Activated CD8-positive, alpha-beta memory T cell treated with anti-CD3 and anti-CD28 coated beads, Interleukin-2, amount 50 U/mL, for 48 hours (primary cell): ENCODE results near the gene OSM.
"Not testable (repeated sequence)": the region's sequence is repeated elsewhere in the genome, so short reads cannot be mapped to it uniquely, and the experiment has no call there.

Experiments
- DNase-seq: peaks from one replicate; pipeline ENCODE4 v3.0.0-alpha.2; 2020

The OSM gene

GRCh38 chr22:30222321-30222720 is 44.3 kb downstream of the OSM start:
- no peak for DNase-seq

DNA sequence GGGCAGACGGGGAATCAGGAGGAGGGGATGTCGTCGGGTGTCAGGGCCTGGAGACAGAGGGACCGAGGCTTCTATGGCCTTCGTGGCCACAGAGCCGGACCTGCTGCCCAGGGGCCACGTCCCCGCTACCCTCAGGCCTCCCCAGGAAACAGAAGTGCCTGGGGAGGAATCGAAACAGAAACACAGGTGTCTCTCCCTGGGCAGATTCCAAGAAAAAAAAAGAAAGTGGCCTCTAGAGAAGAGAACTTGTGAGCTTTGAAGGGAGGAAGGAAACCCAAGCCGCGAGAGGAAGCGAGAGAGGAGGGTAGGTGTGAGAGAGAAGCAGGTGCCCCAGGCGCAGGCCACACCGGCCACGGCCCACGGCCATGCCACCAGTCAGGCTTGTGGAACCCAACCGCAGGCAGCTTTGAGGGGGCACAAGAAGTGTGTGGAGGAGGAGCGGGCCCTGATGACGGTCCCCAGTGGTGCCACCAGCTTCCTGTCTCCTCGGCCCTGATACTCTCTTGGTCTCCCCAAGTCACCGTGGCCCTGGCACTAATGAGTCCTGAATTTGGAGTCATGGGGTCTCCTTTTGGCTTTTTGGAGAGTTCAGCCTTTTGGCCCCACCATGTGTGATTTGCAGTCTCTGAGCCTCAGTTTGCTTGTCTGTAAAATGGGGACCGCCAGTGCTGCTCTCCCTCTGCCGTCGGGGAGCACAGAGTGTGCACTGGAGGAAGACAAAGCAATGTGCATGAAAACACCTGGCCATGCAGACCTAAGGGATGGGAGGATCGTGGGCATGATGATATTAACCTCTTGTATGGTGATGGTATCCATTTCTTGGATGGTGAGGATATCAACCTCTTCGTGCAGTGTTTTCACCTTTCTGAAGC is 45.3 kb downstream of the OSM start:
- peak; percentile 79 for DNase-seq

GRCh38 chr22:30220338-30221012 is 46.2 kb downstream of the OSM start:
- DNase-seq: no peak

GRCh38 chr22:30219668-30220278 is 46.9 kb downstream of the OSM start:
- no peak for DNase-seq

GRCh38 chr22:30219049-30219654 is 47.5 kb downstream of the OSM start:
- DNase-seq: no peak

DNA sequence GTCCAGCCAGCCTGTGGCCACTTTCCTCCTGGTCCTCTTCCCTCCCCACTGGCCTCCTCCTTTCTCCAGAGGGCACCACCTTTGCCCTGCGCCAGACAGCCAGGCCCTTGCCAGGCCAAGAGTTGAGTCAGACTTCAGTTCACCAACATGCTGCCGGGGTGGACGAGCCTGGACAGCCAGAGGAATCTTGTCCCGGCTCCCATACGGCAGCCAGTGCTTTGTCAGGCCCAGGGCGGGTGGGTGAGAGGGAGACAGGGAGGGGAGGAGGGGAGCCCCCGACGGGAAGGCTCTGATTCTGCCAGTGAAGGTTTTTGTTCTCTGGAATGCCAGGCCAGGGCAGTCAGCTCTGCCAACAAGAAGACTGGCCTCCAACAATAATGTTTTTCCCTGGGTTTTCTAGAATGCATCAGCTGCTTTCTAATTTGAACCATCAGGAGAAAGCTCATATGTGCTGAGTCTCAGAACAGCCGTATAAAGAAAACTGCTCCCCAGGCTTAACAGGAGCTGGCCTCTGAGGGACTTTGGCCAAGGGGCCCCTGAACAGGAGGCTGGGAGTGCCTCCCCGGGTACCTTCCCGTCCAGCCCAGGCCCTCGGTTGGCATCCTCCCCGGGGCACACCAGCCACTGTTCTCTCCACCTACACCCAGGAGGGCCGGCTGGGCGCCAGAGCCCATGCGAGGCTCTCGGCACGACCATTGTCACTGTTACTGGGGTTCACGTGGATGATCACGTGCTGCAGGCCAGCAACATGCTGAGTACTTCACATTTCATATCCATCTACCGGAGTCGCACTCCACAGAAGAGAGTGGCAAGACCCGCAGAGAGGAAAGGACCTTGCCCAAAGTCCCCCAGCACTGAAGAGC is 48.7 kb downstream of the OSM start:
- no peak for DNase-seq

- DNase-seq: no peak
These were observed 49.9 kb downstream of the OSM start for GRCh38 chr22:30216710-30217109.

GRCh38 chr22:30216272-30216671 is 50.4 kb downstream of the OSM start:
- not testable (repeated sequence) for DNase-seq

GRCh38 chr22:30214703-30215407 is 51.8 kb downstream of the OSM start:
- no peak for DNase-seq

DNA sequence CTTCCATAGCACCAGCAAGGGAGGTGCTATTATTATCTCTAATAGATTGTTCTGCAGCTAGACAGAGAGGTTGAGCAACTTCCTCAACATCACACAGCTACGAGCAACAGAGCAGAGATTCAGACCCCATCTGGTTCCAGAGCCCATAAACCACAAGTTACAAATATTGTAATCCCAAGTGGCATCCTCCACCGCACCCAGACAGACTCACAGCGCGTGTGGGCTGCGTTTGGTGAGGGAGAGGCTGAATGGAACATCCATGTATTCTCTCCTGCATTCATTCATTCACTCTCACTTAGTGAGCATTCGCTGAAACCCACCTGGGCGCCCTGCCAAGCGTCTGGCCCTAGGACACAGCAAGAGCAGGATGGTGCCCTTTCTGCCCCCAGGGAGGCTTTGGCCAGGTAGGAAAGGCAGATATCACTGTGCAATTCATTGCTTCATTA is 53.6 kb downstream of the OSM start:
- no peak for DNase-seq
